HFF-Myc (cell line): ENCODE measurements around the gene ABCA1.

Source experiments
- DNase-seq: peaks from one replicate; pipeline ENCODE4 v3.0.0-alpha.2; 2011; ENCODE audit warnings: low read depth; ENCODE audit errors: extremely low read depth
- H3K4me3 ChIP-seq: replicated peaks from 2 replicates; pipeline ENCODE4 v1.5.1; 2011; ENCODE audit warnings: low read depth, mild to moderate bottlenecking, control low read depth, low read length
- TF ChIP-seq, protein P1 (sequence below): IDR thresholded peaks from 2 replicates; pipeline ENCODE4 v1.5.1; 2012; ENCODE audit warnings: mild to moderate bottlenecking, low read depth, low read length, control low read depth; ENCODE audit errors: missing control alignments

ABCA1 gene

DNA sequence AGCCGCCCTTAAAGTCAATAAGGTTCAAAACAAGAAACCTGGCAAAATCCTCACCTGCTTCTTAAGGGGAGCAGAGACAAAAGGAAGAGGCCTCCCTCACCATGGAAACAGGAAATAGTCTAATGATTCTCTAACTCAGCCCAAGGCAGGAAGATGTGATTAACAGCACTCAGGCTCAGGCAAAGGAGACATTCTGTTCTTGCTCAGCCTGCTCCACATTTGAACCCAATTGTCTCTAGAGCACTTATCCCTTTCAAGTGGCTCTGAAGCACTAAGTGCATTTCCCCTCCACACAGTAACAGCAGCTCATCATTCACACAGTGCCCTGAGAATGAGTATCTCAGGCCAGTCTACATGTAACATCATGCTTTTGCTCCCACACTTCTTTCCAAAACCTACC, 91.7 kb downstream of the ABCA1 start:
- no peak for DNase-seq
- H3K4me3 ChIP-seq: no peak overlapping the region
- TF ChIP-seq, protein P1, sequence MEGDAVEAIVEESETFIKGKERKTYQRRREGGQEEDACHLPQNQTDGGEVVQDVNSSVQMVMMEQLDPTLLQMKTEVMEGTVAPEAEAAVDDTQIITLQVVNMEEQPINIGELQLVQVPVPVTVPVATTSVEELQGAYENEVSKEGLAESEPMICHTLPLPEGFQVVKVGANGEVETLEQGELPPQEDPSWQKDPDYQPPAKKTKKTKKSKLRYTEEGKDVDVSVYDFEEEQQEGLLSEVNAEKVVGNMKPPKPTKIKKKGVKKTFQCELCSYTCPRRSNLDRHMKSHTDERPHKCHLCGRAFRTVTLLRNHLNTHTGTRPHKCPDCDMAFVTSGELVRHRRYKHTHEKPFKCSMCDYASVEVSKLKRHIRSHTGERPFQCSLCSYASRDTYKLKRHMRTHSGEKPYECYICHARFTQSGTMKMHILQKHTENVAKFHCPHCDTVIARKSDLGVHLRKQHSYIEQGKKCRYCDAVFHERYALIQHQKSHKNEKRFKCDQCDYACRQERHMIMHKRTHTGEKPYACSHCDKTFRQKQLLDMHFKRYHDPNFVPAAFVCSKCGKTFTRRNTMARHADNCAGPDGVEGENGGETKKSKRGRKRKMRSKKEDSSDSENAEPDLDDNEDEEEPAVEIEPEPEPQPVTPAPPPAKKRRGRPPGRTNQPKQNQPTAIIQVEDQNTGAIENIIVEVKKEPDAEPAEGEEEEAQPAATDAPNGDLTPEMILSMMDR: no peak

DNA sequence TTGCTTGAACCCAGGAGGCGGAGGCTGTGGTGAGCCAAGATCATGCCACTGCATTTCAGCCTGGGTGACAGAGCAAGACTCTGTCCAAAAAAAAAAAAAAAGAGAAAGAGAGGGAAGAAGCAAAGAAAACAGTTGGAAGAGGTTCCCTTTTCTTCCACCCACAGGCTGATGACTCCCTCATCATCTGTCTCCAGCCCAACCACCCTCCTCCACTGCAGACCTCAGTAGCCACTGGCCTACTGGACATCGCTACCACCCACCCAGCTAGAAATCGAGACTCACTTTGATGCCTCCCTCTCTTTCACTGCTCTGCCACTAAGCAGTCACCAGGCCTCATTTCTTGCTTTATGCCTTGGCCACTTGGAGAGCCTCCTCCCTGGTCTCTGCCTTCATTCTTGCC, 92.8 kb downstream of the ABCA1 start:
- TF ChIP-seq, protein P1: no peak
- no peak overlapping the region for H3K4me3 ChIP-seq
- DNase-seq: no peak

DNA sequence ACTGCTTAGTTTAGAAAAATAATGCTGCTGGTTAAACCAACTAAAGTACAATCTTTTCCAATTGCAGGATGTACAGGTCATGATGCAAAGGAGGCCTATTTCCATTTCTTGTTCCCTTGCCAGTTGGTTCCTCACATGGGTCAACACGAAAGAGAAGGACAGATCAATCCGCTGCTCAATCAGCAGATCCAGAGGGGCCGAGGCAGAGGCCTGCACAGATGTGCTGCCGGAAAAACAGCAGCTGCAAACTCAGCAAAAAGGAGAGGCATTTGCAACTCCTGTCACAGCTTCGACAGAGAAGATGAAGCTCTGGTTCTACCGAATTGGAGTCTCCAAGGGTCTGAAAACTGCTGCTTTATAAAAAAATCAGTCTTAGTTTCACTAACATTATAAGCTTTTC, 94.3 kb downstream of the ABCA1 start:
- TF ChIP-seq, protein P1: no peak
- no peak overlapping the region for H3K4me3 ChIP-seq
- no peak for DNase-seq

DNA sequence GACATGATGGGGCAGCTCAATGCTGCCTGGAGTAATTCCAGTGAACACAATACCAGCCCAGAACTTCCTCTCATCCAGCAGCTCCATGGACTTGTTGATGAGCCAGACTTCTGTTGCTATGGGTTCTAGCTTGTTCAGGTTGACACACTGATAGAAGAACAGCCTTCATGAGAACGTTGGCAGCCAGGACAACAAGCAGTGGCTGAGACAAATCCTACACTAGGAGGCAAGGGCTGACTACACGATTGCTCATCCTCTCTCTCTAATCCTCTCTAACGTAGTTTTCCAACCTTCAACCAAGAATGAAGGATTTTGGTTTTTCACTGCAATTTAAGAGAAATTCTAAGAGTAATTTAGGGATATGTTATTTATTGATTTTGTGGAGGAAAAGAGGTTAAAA, 96.3 kb downstream of the ABCA1 start:
- DNase-seq: no peak
- no peak overlapping the region for H3K4me3 ChIP-seq
- TF ChIP-seq, protein P1: no peak

DNA sequence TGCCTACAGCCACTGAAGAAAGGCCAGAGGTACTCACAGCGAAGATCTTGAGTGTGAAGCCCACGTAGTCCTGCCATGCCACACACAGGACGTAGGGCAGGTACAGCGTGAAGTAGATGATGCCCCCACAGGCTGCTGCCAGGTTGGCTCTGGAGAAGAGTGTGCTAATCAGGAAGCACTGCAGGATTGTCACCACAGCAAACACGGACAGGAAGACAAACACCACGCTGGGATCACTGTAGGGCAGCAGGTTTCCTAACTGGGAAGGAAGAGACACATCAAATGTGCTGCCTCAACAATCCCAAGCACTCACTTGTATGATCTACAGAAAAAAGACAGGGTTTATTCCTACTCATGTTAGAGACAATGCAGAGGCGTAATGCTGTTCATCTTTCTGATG, 101.0 kb downstream of the ABCA1 start:
- no peak for DNase-seq

DNA sequence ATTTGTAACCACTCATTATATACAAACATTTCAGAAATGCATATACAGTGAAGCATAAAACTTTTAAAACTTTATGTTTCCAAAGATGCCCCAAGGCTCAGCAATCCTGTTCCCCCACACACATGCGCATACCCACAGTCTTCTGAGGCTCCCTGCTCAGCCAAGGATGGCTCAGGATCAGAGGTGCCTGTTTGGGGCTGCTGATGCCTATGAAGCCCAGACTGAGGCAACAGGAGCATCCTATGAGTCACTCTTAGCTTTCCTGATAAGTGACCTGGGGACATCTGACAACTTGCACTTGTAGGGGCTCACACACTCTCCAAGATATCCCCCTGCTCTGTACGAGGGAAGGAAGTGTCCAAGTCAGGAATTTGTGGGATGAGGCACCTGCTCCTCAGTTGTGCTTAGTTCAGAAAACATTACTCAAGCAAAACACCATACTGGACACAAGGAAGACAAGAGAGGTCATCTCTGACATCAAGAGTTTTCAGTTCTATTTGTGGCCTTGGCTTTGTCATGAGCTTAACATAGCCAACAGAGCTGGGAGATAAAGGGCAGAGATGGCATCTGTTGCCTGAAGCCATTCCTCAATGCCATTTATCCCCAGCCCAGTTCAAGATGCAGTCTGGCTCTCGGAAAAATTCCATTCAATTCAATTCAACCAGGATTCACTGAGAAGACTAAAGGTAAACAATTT, 101.7 kb downstream of the ABCA1 start:
- DNase-seq: no peak
- no peak overlapping the region for H3K4me3 ChIP-seq

More for the DNA sequence above, 101.0 kb downstream of the ABCA1 start:
- TF ChIP-seq, protein P1: no peak
- no peak overlapping the region for H3K4me3 ChIP-seq

More for the DNA sequence above, 101.7 kb downstream of the ABCA1 start:
- TF ChIP-seq, protein P1: no peak
